Trophoblast cell (in vitro differentiated cells and primary cell): ENCODE results near the gene TMEFF1.

ENCODE experiments used
- DNase-seq, 2 donors: peaks; one replicate each; pipeline ENCODE4 v3.0.0-alpha.2; 2016
- H2AFZ ChIP-seq: 2 replicates; pipeline ENCODE4 v1.6.1; 2013; ENCODE audit warnings: low read length, moderate library complexity, mild to moderate bottlenecking; ENCODE audit not compliant: insufficient read depth, poor library complexity
- H2AK5ac ChIP-seq: 2 replicates; pipeline ENCODE4 v1.6.1; 2013; ENCODE audit warnings: mild to moderate bottlenecking, low read length
- H2BK120ac ChIP-seq: 2 replicates; pipeline ENCODE4 v1.6.1; 2013; ENCODE audit warnings: low read length, mild to moderate bottlenecking, moderate library complexity; ENCODE audit not compliant: insufficient read depth, poor library complexity
- H2BK12ac ChIP-seq: 2 replicates; pipeline ENCODE4 v1.6.1; 2013; ENCODE audit warnings: mild to moderate bottlenecking, low read length, moderate library complexity
- H2BK5ac ChIP-seq: 2 replicates; pipeline ENCODE4 v1.6.1; 2013; ENCODE audit warnings: low read length, low read depth, moderate library complexity, mild to moderate bottlenecking; ENCODE audit not compliant: poor library complexity
- H3K14ac ChIP-seq: 2 replicates; pipeline ENCODE4 v1.6.1; 2013; ENCODE audit warnings: mild to moderate bottlenecking, low read length
- H3K18ac ChIP-seq: 2 replicates; pipeline ENCODE4 v1.6.1; 2013; ENCODE audit warnings: mild to moderate bottlenecking, low read length
- H3K23ac ChIP-seq: 2 replicates; pipeline ENCODE4 v1.6.1; 2013; ENCODE audit warnings: low read length
- H3K27ac ChIP-seq: 2 replicates; pipeline ENCODE4 v1.5.1; 2013; ENCODE audit warnings: low read depth, mild to moderate bottlenecking, inconsistent platforms, low read length, moderate library complexity
- H3K27me3 ChIP-seq: 2 replicates; pipeline ENCODE4 v1.6.1; 2013; ENCODE audit warnings: inconsistent platforms, mild to moderate bottlenecking, low read length, moderate library complexity; ENCODE audit not compliant: insufficient read depth
- H3K36me3 ChIP-seq, 2 experiments: 1 replicate in 1 of 2; 2 replicates in 1 of 2; pipeline ENCODE4 v1.6.1; 2013; ENCODE audit warnings: low read length in 2 of 2, mild to moderate bottlenecking in 2 of 2, moderate library complexity in 1 of 2; ENCODE audit not compliant: insufficient read depth in 2 of 2, control insufficient read depth in 1 of 2
- H3K4ac ChIP-seq: 2 replicates; pipeline ENCODE4 v1.6.1; 2013; ENCODE audit warnings: low read depth, mild to moderate bottlenecking, low read length, moderate library complexity
- H3K4me1 ChIP-seq, 2 experiments: 1 replicate in 1 of 2; 2 replicates in 1 of 2; pipeline ENCODE4 v1.6.1; 2013; ENCODE audit warnings: low read length in 2 of 2, mild to moderate bottlenecking in 2 of 2, moderate library complexity in 1 of 2; ENCODE audit not compliant: insufficient read depth in 2 of 2, control insufficient read depth in 1 of 2
- H3K4me2 ChIP-seq: 2 replicates; pipeline ENCODE4 v1.6.1; 2013; ENCODE audit warnings: inconsistent platforms, mild to moderate bottlenecking, low read length, moderate library complexity
- H3K4me3 ChIP-seq: 2 replicates; pipeline ENCODE4 v1.5.1; 2013; ENCODE audit warnings: mild to moderate bottlenecking, low read depth, low read length, inconsistent platforms
- H3K79me1 ChIP-seq: one replicate; pipeline ENCODE4 v1.6.1; 2013; ENCODE audit warnings: low read length
- H3K79me2 ChIP-seq: 2 replicates; pipeline ENCODE4 v1.6.1; 2013; ENCODE audit warnings: low read length, mild to moderate bottlenecking; ENCODE audit not compliant: control insufficient read depth, insufficient read depth, poor library complexity
- H3K9ac ChIP-seq: 2 replicates; pipeline ENCODE4 v1.6.1; 2013; ENCODE audit warnings: mild to moderate bottlenecking, low read length
- H3K9me3 ChIP-seq: 2 replicates; pipeline ENCODE4 v1.6.1; 2013; ENCODE audit warnings: low read depth, mild to moderate bottlenecking, control low read depth, inconsistent platforms, low read length; ENCODE audit not compliant: insufficient read depth
- H4K12ac ChIP-seq: 2 replicates; pipeline ENCODE4 v1.6.1; 2013; ENCODE audit warnings: low read depth, mild to moderate bottlenecking, low read length, moderate library complexity
- H4K8ac ChIP-seq: 2 replicates; pipeline ENCODE4 v1.6.1; 2013; ENCODE audit warnings: low read depth, mild to moderate bottlenecking, low read length, moderate library complexity
- H4K91ac ChIP-seq: one replicate; pipeline ENCODE4 v1.6.1; 2013; ENCODE audit warnings: low read depth, mild to moderate bottlenecking, low read length, moderate library complexity
- WGBS: extraction: QIAGEN DNeasy Blood & Tissue Kit; methylation state at CpG from one replicate; pipeline ENCODE4 v1.1.7; 2013; ENCODE audit warnings: missing lambda C conversion rate; ENCODE audit not compliant: insufficient read length, insufficient coverage; ENCODE audit errors: extremely low coverage; 5-methylcytosine and 5-hydroxymethylcytosine counted together

The TMEFF1 gene

GRCh38 chr9:100465274-100465673 is 7.7 kb upstream of the TMEFF1 start:
- Histone ChIP-seq H2BK12ac (no peak overlapping the region), H2AFZ (no peak overlapping the region), H3K27me3 (no peaks in the 10 kb centered on the region), H3K4me2 (no peak overlapping the region), H3K4me3 (no peak overlapping the region), H3K36me3 (no peaks in the 10 kb centered on the region), H2BK5ac (no peak overlapping the region), H2BK120ac (no peak overlapping the region), H4K8ac (no peak overlapping the region), H2AK5ac (no peak overlapping the region), H3K79me1 (no peaks in the 10 kb centered on the region), H3K4ac (no peak overlapping the region), H3K9ac (no peak overlapping the region), H3K14ac (no peak overlapping the region), H3K9me3 (no peaks in the 10 kb centered on the region), H4K12ac (no peak overlapping the region), H3K4me1 (no peaks in the 10 kb centered on the region), H4K91ac (no peak overlapping the region), H3K23ac (no peak overlapping the region), H3K18ac (no peak overlapping the region), H3K79me2 (no peaks in the 10 kb centered on the region), H3K27ac (no peak overlapping the region)
- no peak for DNase-seq
- no CpG with 5 or more reads among the region's 2 CpGs for WGBS

GRCh38 chr9:100465761-100466160 is 7.2 kb upstream of the TMEFF1 start:
- Histone ChIP-seq H3K79me1 (no peaks in the 10 kb centered on the region), H2BK120ac (no peak overlapping the region)

DNA sequence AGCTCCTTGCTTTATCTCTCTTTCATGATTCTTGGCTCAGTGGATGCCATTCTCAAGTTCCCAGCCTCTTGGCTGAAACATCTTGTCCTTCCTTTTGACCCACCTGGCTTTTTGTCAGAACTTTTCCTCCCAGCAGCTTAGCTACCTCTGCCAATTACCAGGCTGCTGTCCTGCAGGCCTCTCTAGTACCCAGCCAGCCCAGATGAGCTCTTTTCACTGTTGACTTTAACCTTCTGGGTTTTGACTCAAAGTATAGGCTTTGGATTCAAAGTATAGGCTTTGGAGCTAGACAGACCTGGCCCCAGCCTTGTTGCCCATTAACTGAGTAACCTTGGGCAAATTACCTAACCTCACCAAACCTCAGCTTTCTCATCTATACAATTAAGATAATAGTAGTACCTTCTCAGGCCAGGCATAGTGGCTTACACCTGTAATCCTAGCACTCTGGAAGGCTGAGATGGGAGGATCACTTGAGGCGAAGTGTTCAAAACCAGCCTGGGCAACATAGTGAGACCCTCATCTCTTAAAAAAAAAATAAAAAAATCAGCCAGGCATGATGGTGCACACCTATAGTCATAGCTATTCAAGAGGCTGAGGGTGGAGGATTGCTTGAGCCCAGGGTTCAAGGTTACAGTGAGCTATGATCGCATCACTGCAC is 6.6 kb upstream of the TMEFF1 start:
- Histone ChIP-seq H3K4me2 (no peak overlapping the region), H3K14ac (no peak overlapping the region), H2BK5ac (no peak overlapping the region), H3K4me1 (no peaks in the 10 kb centered on the region), H2BK12ac (no peak overlapping the region), H3K23ac (no peak overlapping the region), H3K9me3 (no peaks in the 10 kb centered on the region), H4K8ac (no peak overlapping the region), H3K36me3 (no peaks in the 10 kb centered on the region), H4K12ac (no peak overlapping the region), H2AFZ (no peak overlapping the region), H3K4me3 (no peak overlapping the region), H3K4ac (no peak overlapping the region), H2BK120ac (no peak overlapping the region), H4K91ac (no peak overlapping the region), H3K79me2 (no peaks in the 10 kb centered on the region), H3K27me3 (no peaks in the 10 kb centered on the region), H3K18ac (no peak overlapping the region), H3K79me1 (no peaks in the 10 kb centered on the region), H3K27ac (no peak overlapping the region), H3K9ac (no peak overlapping the region), H2AK5ac (no peak overlapping the region)
- no CpG with 5 or more reads among the region's 2 CpGs for WGBS
- no peak for DNase-seq

More at GRCh38 chr9:100465761-100466160, 7.2 kb upstream of the TMEFF1 start:
- Histone ChIP-seq H4K91ac (no peak overlapping the region), H3K4ac (no peak overlapping the region), H3K4me2 (no peak overlapping the region), H3K9me3 (no peaks in the 10 kb centered on the region), H3K27me3 (no peaks in the 10 kb centered on the region), H2AK5ac (no peak overlapping the region), H2BK12ac (no peak overlapping the region), H2BK5ac (no peak overlapping the region), H3K23ac (no peak overlapping the region), H3K9ac (no peak overlapping the region), H2AFZ (no peak overlapping the region), H3K4me3 (no peak overlapping the region), H3K4me1 (no peaks in the 10 kb centered on the region), H3K36me3 (no peaks in the 10 kb centered on the region), H3K14ac (no peak overlapping the region), H4K12ac (no peak overlapping the region), H4K8ac (no peak overlapping the region), H3K27ac (no peak overlapping the region), H3K79me2 (no peaks in the 10 kb centered on the region), H3K18ac (no peak overlapping the region)
- no peak for DNase-seq
- WGBS, result no CpG with 5 or more reads among the region's 1 CpG

DNA sequence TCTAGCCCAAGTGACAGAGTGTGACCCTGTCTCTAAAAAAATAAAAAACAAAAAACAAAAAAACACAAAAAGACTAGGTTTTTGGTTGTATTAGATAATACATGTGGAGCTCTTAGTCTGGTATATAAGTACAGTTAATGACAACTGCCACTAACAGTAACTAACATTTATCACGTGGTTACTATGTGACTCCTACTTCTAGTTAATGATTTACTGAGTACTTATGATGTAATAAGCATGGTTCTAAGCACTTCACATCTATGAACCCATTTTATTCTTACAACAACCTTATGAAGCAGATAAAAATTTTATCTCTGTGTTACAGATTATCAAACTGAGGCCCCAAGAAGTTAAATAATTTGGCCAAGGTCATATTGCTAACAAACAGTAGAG is 6.1 kb upstream of the TMEFF1 start:
- no peaks in the 10 kb centered on the region for H3K27me3 ChIP-seq
- no peaks in the 10 kb centered on the region for H3K79me2 ChIP-seq
- H3K9me3 ChIP-seq, result no peaks in the 10 kb centered on the region
- no peak overlapping the region for H2BK120ac ChIP-seq
- no peaks in the 10 kb centered on the region for H3K79me1 ChIP-seq
- no peak overlapping the region for H2AFZ ChIP-seq
- H3K4ac ChIP-seq, result no peak overlapping the region
- H2BK12ac ChIP-seq, result no peak overlapping the region
- no peak overlapping the region for H3K27ac ChIP-seq
- H3K4me1 ChIP-seq, result no peaks in the 10 kb centered on the region
- H4K12ac ChIP-seq, result no peak overlapping the region
- H3K18ac ChIP-seq, result no peak overlapping the region
- no peak overlapping the region for H3K9ac ChIP-seq
- no peak overlapping the region for H3K4me3 ChIP-seq
- H3K23ac ChIP-seq, result no peak overlapping the region
- no peaks in the 10 kb centered on the region for H3K36me3 ChIP-seq
- H3K14ac ChIP-seq, result no peak overlapping the region
- no peak overlapping the region for H2AK5ac ChIP-seq
- no peak overlapping the region for H4K8ac ChIP-seq
- H4K91ac ChIP-seq, result no peak overlapping the region
- H2BK5ac ChIP-seq, result no peak overlapping the region
- no peak overlapping the region for H3K4me2 ChIP-seq
- WGBS, result no CpG with 5 or more reads among the region's 1 CpG
- DNase-seq, result no peak
